ENCODE results near the gene FOXN1.
"Not testable (repeated sequence)": the region's sequence is repeated elsewhere in the genome, so short reads cannot be mapped to it uniquely, and the experiment has no call there.

FOXN1 gene, protein sequence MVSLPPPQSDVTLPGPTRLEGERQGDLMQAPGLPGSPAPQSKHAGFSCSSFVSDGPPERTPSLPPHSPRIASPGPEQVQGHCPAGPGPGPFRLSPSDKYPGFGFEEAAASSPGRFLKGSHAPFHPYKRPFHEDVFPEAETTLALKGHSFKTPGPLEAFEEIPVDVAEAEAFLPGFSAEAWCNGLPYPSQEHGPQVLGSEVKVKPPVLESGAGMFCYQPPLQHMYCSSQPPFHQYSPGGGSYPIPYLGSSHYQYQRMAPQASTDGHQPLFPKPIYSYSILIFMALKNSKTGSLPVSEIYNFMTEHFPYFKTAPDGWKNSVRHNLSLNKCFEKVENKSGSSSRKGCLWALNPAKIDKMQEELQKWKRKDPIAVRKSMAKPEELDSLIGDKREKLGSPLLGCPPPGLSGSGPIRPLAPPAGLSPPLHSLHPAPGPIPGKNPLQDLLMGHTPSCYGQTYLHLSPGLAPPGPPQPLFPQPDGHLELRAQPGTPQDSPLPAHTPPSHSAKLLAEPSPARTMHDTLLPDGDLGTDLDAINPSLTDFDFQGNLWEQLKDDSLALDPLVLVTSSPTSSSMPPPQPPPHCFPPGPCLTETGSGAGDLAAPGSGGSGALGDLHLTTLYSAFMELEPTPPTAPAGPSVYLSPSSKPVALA

DNA sequence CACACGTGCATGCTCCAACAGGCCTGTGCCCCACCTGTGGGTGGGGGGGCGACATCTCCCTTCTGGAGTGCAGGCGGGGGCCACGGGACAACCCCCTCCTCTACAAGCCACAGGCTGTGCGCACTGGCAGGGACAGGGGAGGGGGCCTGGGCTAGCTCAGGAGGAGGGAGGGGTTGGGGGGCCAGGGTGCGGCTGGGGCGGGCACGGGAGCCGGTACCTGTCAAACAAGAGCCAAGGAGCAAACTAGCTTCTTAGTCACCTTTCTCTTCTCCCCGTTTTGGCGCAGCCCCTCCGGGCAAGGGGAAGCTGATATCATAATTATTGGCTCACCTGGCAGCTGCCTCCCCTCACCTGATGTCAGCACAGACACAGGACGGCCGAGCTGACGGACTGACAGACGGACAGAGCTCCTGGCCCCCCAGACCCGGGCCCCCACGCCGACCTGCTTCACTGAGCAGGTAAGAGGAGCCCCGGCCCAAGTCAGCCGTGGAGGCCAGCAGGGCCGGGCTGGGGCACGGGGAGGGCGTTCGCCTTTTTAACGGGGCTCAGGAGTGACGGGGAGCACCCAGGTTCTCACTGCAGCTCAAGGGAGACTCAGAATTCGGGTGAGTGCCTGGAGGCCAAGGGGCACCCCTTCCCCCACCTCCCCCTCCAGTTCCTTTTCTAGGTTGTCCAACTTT is at the start of gene FOXN1:
Gene FOXN1 (plus strand): TSS at position 363 of the 680 bp plus-strand sequence. CDS start 17,622 bp downstream, outside the sequence.
- no peak for DNase-seq

DNA sequence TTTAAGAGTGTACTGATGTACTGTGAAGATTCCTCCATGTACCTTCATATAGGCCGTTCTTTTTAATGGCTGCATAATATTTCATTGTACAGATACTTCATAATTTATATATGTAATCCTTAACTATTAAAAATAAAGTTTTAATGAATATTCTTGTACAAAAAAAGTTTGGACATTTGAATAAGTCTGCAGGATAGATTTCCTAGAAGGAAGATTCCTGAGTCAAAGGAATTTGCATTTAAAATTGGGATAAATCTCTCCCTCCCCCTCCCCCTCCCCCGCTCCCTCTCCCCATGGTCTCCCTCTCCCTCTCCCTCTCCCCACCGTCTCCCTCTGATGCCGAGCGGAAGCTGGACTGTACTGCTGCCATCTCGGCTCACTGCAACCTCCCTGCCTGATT is 48.3 kb upstream of the FOXN1 start:
- no peak for DNase-seq

DNA sequence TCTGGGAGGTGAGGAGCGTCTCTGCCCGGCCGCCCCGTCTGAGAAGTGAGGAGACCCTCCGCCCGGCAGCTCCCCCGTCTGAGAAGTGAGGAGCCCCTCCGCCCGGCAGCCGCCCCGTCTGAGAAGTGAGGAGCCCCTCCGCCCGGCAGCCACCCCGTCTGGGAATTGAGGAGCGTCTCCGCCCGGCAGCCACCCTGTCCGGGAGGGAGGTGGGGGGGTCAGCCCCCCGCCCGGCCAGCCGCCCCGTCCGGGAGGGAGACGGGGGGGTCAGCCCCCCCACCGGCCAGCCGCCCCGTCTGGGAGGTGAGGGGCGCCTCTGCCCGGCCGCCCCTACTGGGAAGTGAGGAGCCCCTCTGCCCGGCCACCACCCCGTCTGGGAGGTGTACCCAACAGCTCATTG is 47.3 kb upstream of the FOXN1 start:
- not testable (repeated sequence) for DNase-seq

DNA sequence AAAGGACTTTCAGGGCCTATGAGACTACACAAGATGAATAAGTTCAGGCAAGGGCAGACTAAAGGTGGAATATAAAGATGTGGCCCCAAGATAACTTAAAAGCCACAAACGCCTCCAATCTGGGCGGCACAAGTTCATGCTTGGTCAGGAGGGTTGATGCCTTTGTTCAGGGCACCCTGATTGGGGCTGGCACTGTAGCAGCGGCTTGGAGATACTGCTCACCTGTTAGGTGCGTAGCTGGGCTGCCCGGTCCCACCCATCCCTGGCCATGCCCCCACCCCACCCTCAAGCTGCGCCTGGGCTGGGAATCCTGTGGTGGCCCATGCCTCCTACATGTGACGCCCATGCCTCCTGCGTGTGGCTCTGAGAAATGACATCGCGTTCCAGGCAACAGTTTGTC is 45.2 kb upstream of the FOXN1 start:
- DNase-seq = no peak

DNA sequence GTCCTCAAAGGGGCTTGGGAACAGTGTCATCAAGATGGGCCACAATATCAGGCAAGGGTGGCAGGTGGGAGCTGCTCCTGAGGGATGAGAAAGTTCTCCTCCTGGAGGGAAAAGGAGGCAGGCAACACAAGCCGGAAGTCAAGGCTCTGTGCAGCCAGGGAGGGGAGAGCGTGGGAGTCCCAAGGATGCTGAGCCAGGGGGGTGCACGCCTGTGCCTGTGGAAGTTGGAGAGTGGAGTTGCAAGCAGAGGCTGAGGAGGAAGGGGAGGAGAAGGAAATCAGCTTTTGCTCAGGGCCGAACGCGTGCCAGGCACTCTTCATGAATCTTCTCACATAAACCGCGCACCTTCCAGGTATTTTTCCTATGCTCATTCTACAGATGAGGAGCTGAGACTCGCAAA is 40.1 kb upstream of the FOXN1 start:
- DNase-seq = no peak

DNA sequence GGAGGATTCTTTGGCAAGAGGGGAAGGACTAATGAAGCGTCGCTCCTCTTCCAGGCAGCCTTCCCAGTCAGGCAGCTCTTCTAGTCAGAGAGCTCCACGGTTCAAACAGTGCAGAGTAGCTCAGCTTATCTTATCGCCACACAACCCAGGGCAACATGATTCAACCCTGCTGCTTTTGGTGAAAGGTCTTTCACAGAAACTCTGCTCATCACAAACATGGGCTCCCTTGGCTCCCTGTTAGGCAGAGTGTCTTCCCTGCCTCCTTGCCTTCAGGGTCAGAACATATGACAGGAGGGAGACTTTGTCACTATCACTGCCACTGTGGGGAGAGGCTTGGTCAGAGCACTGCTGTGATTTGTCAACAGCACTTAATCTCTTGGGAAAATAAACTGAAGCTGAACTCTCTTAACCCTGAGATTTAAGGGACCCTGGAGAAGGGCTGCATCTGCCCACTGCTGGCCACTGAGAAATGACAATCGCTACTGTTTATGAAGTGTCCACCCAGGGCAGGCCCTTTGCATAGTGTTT is 39.6 kb upstream of the FOXN1 start:
- no peak for DNase-seq

DNA sequence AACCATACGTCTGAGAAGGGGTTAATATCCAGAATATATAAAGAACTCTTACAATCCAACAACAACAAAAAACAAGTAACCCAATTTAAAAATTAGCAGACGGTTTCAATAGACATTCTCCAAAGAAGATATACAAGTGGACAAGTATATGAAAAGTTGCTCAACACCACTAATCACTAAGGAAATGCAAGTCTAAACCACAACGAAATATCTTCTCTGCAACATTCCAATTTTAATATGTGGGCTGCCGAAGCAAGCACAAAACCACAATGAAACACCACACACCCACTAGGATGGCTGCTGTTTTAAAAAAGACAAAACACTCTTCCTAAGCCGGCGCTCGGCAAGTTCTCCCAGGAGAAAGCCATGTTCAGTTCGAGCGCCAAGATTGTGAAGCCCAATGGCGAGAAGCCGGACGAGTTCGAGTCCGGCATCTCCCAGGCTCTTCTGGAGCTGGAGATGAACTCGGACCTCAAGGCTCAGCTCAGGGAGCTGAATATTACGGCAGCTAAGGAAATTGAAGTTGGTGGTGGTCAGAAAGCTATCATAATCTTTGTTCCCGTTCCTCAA is 38.6 kb upstream of the FOXN1 start:
- no peak for DNase-seq

DNA sequence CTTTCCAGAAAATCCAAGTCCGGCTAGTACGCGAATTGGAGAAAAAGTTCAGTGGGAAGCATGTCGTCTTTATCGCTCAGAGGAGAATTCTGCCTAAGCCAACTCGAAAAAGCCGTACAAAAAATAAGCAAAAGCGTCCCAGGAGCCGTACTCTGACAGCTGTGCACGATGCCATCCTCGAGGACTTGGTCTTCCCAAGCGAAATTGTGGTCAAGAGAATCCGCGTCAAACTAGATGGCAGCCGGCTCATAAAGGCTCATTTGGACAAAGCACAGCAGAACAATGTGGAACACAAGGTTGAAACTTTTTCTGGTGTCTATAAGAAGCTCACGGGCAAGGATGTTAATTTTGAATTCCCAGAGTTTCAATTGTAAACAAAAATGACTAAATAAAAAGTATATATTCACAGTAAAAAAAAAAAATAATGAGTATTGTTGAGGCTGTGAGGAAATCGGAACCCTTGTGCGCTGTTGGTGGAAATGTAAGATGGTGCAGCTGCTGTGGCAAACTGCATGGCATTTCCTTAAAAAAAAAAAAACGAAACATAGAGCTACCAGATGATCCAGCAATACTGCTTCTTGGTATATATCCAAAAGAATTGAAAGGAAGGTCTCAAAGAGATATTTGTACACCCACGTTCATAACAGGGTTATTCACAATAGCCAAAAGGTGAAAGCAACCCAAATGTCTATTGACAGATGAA is 38.0 kb upstream of the FOXN1 start:
- DNase-seq = not testable (repeated sequence)

DNA sequence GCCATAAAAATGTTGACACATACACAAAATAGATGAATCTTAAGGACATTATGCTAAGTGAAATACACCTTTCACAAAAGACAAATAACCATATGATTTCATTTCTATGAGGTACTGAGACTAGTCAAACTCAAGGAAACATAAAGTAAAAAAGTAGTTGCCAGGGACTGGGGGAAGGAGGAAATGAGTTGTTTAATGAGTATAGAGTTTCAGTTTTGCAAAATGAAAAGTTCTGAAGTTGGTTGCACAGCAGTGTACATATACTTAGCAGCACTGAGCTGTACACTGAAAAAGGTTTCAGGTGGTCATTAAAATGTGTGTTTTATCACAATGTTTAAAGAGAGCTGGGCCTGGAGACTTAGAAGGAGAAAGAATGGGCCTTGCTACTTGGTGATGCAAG is 37.4 kb upstream of the FOXN1 start:
- DNase-seq = no peak

DNA sequence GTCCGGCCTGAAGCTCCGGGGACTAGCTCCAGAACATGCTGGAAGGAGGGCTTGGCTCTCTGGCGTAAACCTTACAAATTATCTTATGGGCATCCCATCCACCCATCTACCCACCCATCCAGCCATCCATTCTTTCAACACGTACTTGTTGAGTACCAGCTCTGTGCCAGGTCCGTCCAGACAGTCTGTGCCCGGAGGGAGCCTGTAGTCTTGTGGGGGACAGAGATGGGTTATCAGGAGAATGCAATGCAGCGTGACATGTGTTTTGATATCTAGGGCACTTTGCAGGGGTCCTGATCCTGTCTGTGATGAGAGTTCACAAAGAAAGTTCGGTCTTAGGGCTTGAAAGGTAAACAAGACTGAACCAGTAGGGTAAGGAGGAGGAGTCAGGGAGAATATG is 36.8 kb upstream of the FOXN1 start:
- DNase-seq = no peak

DNA sequence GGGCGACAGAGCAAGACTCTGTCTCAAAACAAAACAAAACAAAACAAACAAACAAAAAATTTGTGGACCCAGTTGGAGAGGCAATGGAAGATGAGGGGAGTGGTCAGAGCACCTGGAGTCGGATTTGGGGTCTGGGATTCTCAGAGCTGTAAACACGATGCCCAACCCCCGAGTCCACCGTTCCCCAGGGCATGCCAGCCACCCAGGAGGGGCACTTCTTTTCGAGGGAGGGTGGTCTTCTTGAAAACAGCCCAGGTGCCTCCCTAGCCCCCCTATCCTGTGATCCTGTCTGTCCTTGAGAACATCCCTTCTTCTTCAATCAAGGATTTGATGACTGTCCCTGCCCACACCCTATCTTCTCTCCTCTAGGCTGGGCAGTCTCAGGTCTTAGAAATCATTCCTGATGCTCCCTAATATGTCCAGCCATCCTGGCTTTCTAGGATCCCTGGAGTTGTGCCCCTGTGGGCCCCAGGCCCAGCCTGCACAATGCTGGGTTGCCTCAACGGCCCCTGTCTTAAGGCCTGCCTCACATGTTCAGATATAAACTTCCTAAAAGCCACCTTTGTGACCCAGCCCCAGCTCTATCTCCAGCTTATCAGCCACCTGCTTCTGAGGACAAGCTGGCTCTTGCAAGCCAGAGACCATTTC is 35.8 kb upstream of the FOXN1 start:
- no peak for DNase-seq

DNA sequence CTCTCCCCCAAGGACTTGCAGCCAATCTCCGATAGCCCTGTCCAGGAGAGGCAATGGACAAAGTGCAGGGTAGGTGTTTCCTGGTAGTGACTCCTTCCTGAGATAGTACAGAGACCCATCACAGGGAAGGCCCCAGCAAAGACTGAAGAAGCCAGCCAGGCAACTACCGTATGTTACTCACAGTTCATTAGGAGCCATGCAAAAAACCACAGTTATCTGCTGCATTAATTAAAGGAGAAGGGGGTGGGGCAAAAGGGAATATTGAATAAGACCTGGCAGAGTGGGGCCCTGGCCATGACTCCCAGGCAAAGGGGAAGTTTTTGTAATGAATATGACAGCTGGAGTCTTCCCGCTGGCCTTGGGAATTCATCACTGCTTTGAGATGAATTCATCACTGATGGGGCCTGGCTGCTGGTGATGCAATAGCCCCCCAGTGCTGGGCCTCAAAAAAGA is 35.2 kb upstream of the FOXN1 start:
- no peak for DNase-seq

DNA sequence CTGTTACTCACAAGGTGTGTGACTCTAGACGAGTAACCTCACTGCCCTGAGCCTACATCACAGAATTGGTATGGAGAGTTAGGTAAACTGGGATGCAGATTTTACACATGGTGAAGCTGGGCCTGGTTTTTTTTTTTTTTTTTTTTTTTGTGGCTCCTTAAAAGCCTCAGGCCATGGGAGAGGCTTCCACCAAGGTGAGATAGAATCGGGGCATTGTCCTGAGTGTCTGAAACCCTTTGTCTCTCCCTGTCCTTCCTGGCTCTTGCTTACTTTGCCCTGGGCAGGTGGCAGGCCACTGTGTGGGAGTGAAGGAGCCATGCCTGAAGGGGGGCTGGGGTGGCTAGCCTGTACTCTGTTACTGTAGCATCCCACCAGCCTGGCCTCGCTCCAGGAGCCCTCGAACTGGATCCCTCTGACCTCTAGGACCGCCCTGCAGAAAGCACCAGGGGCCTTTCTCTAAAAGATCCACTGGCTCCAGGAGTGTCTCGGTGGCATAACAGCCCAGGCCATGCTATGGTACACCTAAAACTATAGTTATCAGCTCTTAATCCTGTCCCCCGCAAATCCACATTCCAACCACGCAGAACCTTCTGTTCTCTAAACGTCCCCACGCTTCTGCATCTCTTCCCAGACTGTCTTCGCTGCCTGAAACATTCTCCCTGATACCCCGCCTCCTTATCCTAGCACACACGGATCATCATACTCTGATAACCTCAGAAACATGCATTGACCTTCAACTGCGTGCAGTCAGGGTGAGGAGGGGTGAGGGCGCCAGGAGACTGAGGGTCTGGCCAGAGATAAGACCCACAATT is 34.4 kb upstream of the FOXN1 start:
- no peak for DNase-seq

DNA sequence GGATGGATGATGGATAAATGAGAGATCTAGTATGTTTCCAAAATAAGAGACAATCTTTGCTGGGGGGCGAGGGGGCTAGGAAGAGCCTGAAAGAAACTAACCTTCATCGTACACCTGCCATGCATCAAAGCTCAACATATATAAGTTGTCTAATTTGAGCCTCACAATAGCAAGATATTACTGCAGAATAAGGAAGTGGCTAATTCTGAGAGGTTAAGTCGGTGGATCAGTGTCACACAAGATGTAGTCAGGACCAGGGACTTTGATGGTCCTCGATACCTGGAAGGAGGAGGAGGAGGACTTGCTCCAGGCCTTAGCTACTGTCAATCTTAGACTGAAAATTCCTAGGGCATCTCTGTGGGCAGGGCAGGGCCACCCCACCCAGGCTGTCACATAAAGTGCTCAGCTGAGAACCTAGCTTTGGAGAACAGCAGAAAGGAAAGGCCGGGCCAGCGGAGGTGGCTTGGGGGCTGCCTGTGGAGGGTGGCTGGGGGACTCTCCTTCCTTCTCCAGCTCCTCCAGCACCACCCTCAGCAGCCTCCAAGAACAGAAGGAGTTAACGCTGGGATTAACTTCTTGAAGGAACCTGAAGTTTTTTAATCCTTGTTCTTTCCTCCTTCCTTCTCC is 33.2 kb upstream of the FOXN1 start:
- no peak for DNase-seq

DNA sequence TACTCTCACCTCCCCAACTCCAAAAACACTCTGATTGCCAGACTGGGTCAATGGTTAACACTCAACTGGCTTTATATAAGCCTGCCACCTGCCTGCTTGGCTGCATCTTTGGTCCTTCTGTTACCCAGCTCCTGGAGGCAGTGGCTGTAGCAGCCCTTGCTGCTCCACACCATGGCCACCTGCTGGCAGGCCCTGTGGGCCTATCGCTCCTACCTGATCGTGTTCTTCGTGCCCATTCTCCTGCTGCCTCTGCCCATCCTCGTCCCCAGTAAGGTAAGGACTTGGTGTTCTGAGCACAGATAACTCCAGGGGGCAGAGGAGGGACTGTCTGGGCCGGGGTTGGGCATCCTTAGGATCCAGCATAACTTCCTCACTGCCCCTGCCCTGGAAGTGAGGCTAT is 32.6 kb upstream of the FOXN1 start, which contains the start of gene SLC13A2:
Gene SLC13A2 (plus strand): TSS at position 103 of the 400 bp plus-strand sequence. CDS start 69 bp downstream, at position 172.
- no peak for DNase-seq

DNA sequence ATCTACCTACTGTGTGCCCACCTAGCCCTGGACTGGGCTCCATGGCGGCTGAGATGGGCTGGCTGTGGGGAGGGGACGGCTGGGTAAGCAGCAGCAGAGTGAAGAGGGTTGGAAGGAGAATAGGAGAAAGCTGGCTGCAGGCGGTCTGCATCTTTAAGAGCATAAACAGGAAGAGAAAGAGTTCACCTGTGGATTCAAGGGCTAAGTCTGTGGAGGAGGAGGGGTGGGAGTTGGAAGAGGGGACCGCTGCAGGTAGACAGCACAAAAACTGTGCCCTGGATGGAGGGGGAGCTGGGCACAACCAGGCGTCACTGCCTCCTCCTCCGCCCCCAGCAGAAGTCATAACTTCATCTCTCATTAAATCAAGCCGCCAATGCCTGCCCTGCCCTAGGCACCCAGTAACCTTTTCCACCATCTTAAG is 32.0 kb upstream of the FOXN1 start:
- no peak for DNase-seq

DNA sequence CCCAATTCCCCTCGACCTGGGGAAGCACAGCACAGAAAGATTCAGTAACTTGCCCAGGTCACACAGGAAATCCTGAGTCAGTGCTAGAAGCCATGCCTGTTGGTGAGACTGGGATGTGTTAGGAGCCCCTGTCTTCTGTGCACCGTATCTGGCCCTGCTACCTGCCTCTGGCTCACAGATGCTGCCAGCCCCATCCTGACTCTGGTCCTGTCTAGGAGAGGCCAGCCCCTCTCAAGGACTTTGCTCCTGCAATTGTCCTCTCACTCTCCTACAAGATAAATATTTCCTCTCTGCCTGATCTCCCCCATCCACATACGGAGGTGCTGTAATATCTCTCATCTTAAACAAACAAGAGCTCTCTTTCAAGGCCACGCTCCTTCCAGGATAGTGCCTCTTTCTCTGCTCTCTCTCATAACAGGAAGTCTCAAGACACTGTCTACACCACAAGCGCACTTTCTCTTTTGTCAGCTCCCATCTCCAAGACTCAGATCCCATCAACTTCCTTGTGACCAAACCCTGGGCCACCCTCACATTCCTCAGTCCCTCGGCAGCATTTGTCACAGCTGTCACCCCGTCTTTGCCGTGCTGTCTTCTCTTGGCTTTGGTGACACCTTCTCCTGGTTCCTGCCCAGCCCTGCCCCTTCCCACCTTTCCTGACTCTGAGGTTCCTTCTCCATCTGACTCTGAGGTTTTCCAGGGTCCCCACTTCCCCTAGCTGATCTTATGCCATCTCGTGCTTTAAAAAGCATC is 30.8 kb upstream of the FOXN1 start:
- no peak for DNase-seq

DNA sequence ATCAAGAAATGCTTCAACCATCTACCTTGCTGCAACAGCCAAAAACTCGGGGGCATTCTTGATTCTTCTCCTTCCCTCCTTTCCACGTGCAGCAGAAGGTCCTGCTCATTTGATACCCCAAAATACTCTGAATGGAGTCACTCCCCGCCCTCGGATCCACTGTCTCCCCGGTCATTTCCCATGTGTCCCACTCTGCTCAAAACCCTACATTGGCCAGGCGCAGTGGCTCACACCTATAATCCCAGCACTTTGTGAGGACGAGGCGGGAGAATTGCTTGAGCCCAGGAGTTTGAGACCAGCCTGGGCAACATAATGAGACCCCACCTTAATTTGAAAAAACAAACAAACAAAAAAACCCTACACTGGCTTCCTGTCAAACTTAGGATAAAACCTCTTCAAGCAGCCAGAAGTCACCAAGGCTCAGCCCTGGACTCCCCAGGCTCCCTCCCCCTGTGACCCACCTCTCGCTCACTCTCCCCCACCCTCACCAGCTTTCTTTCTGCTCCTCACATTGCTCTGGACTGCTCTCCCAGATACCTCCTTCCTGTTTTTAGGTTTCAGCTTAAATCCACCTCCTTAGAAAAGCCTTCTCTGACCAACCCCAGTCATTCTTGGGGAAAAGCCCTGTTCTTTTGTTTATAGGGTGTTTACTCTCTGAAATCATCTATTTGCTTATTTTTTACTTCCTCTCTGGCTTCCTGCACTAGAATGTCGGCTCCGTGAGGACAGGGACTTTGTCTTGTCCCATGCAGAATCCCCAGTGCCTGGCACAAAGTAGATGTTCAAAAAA is 29.9 kb upstream of the FOXN1 start:
- no peak for DNase-seq

DNA sequence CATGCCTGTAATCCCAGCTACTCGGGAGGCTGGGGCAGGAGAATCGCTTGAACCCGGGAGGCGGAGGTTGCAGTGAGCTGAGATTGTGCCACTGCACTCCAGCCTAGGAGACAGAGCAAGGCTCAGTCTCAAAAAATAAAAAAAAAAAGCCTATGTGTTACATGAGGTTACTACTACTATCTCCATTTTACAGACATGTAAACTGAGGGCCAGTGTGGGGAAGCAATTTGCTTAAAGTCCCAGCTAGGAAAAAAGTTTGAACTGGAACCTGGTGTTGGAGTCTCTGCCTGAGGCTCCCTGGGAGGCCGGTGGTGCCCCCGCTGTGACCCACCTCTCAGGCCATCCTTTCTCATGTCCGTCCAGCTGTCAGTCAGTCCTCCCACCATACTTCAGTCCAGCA is 28.2 kb upstream of the FOXN1 start:
- DNase-seq = no peak
